WI38 (cell line): ENCODE measurements around the gene PRKACA.

Source experiments
- H3K4me3 ChIP-seq: 2 replicates; pipeline ENCODE4 v1.5.1; 2011; ENCODE audit warnings: low read depth, mild to moderate bottlenecking, control low read depth, low read length
- TF ChIP-seq, protein P1 (sequence below): IDR thresholded peaks from 2 replicates; pipeline ENCODE4 v1.5.1; 2012; ENCODE audit warnings: low read depth, mild to moderate bottlenecking, control low read depth, low read length

Gene PRKACA

DNA sequence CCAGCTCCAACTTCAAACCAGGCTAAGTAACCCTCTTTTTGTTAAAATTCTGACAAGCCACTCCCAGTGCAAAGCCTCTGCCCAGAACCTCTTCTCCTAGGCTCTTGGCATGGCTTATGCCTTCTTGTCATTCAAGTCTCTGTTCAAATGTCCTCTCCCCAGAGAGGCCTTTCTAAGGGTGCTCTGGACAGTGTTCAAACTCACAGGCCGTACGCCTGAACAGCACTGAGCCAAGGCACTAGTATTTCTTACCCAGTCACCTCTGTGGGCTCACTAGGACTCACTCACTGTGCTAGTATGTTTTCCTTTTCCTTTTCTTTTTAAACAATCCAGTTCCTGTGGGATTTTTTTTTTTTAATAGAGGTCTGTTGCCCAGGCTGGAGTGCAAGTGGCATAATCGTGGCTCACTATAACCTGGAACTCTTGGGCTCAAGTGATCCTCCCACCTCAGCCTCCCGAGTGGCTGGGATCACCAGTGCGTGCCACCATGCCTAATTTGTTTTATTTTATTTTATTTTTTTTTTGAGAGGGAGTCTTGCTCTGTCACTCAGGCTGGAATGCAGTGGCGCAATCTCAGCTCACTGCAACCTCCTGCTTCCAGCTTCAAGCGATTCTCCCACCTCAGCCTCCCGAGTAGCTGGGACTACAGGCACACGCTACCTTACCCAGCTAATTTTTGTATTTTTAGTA is 21.2 kb upstream of the PRKACA start:
- TF ChIP-seq, protein P1, sequence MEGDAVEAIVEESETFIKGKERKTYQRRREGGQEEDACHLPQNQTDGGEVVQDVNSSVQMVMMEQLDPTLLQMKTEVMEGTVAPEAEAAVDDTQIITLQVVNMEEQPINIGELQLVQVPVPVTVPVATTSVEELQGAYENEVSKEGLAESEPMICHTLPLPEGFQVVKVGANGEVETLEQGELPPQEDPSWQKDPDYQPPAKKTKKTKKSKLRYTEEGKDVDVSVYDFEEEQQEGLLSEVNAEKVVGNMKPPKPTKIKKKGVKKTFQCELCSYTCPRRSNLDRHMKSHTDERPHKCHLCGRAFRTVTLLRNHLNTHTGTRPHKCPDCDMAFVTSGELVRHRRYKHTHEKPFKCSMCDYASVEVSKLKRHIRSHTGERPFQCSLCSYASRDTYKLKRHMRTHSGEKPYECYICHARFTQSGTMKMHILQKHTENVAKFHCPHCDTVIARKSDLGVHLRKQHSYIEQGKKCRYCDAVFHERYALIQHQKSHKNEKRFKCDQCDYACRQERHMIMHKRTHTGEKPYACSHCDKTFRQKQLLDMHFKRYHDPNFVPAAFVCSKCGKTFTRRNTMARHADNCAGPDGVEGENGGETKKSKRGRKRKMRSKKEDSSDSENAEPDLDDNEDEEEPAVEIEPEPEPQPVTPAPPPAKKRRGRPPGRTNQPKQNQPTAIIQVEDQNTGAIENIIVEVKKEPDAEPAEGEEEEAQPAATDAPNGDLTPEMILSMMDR = no peak
- H3K4me3 ChIP-seq = no peak overlapping the region

DNA sequence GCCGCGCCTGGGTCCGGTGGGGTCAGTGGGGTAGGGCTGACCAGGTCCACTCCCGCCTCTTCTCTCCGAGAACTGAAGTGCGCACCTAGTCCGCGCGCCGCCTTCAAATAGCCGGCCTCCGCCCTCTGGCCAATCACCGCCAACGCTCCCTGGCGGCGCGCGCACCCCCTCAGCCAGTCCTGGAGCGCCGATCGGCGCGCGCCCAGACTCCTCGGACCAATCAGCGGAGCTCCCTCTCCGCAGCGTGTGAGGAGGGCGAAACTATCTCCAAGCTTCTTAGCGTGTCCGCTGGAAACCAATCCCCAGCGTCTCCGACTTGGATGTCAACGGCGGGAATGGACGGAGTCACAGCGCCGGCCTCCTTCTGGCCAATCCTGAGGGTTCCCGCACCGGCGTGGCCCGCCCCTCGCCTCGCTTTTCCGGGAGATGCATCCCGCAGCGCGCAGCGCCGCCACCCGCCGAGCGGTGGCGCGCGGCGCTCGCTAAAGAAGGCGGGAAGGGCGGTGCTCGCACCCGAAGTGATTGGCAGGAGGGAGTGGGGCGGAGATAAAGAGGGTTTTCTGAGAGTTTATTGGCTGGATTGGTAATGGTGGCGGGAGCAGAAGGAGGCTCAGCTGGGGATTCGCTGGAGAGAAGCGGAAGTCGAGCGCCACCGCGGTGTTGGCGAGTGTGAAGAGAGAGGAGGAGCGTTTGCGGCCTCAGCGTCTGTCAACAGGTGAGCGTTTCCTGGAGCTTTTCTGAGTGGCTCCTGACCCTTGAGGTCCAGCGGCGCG is 19.1 kb upstream of the PRKACA start, which contains the start of gene ASF1B:
Gene ASF1B, minus strand, starts transcription at position 81 of the 773 bp plus-strand sequence. CDS start 133 bp downstream, outside the sequence.
- H3K4me3 ChIP-seq = peak within 1 kb of the TSS; percentile 79
- TF ChIP-seq, protein P1 = peak; percentile 72

DNA sequence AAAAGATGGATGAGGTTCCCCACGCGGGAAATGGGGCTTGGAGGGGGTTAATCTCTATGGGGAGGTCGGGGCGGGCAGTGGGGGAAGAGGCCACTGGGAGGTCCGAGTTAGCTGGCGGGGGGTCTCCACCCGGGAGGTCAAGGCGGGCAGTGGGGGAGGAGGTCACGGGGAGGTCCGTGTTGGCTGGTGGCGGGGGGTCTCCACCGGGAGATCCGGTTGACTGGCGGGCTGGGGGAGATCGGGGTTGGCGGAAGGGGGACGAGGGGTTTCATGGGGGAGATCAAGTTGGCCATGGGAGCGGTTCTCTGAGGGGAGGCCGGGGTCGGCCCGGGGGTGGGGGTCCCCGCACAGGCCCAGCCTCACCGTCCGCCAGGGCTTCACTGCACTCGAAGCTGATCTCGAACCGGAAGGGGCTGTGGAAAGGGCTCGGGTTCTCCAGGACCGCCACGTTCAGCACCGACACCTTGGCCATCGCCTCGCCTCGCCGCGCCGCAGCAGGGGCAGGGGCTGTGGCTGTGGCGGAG is 18.5 kb upstream of the PRKACA start:
- peak overlapping the region; percentile 77 for H3K4me3 ChIP-seq
- TF ChIP-seq, protein P1 = no peak

DNA sequence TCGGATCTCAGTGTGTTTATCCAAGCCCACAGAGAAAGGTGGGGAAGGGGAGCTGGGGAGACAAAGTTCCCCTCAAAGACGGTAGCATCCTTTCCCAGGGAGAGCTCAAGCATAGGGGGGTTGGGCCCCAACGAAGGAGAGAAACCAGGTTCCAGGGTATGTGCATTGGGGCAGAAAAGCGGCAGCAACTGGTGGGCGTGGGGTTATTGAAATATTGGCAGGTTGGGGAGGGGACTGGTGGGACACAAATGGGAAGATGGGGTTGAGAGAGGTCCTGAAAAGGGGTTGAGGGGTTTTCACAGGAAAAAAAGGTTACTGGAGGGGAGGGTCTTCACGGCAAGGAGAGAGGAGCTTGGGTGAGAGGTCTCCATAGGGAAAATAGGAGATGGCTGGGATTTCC is 17.8 kb upstream of the PRKACA start:
- TF ChIP-seq, protein P1 = no peak
- peak overlapping the region; percentile 77 for H3K4me3 ChIP-seq

DNA sequence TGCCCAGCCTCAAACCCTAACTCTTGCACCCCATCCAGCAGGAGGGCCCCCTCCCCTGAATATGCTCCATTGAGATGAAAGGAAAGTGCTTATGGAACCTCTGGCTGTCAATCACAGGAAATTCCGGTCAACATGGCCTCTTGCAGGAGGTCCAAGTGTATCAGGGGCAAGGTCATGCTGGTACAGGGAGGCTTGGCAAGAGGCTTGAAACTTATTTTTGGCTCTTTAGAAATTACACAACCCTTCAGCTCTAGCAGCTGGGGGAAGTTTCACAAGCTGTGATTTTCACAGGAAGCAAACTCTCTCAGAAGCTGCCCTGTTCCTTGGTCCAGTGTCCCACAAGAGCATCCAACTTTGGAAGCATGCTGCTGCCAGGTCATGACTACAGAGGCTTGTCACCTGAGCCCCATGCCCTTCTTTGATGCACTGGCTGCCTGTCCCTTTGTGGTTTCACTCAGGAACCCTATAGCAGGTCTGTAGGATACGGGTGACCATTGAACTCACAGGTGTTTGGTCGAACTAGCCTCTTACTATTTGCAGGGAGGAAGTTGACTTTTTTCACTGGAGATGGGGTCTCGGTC is 10.5 kb upstream of the PRKACA start:
- no peak overlapping the region for H3K4me3 ChIP-seq

DNA sequence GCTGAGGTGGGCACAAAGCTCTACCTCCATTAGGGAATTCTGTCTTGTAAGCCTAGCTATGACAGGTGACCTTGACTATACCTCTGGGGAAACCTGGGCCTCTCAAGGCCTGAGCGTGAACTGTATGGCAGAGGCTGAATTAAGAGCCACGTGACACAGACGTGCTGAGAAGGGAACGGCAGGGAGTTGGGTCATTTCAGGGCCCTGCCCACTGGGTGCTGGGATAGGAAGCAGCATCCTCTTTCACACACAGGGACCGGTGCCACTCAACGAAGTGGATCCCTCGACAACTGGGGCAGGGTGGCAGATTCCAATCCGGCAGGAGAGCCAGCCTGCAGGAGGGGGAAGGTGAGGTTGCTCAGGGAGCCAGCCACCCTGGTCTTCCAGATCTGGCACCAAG is 9.6 kb upstream of the PRKACA start:
- TF ChIP-seq, protein P1 = no peak

More for the DNA sequence above, 10.5 kb upstream of the PRKACA start:
- TF ChIP-seq, protein P1 = no peak

More for the DNA sequence above, 9.6 kb upstream of the PRKACA start:
- H3K4me3 ChIP-seq = no peak overlapping the region
